ENCODE results near the gene MIS18A.

GRCh38 chr21:32239551-32239950 lies 39.3 kb downstream of the MIS18A start:
- no peak for TF ChIP-seq SUZ12 (IDR thresholded peaks at IDR 0.05; ENCODE audit: extremely low read depth, insufficient read depth, insufficient read length)
- TF ChIP-seq YY1 (IDR thresholded peaks at IDR 0.05; ENCODE audit: insufficient read depth, insufficient read length) = no peak

All from NT2/D1 (cell line).